H1 (cell line): Measurements from ENCODE around the gene KCNT1. TPM values are rescaled to one million over a fixed set of nuclear protein-coding genes. Genes with fewer than 3 reads are reported as not detected.

ENCODE experiments used
- CTCF ChIA-PET: fragments of 300-600 bp; sonication (Branson Sonifier 250); formaldehyde crosslinking; loops from one replicate; lab custom pipeline; 2021; ENCODE audit not compliant: partially characterized antibody; lab: Charles Lee
- POLR2A ChIA-PET: fragments of 300-600 bp; sonication (Branson Sonifier 250); formaldehyde crosslinking; loops from one replicate; lab custom pipeline; 2021; ENCODE audit warnings: inconsistent platforms; ENCODE audit not compliant: partially characterized antibody; lab: Charles Lee
- DNase-seq, 2 experiments: peaks; one replicate each; pipeline versions ENCODE4 v3.0.0 to v3.0.0-alpha.2; 2010 to 2022; ENCODE audit warnings: low spot score in 2 of 2, low read depth in 1 of 2, mixed read lengths in 1 of 2
- FAIRE-seq: peaks from 2 replicates; lab custom pipeline; 2011; peaks lifted over from hg19 to GRCh38; lab: Jason Lieb, UNC
- H2AFZ ChIP-seq: 2 replicates; pipeline ENCODE4 v1.8.1; 2012; ENCODE audit warnings: low read length, inconsistent platforms
- H2AK5ac ChIP-seq: 2 replicates; pipeline ENCODE4 v1.6.1; 2013; ENCODE audit warnings: low read depth, low read length
- H2BK120ac ChIP-seq: replicated peaks from 2 replicates; pipeline ENCODE3; 2013; ENCODE audit warnings: low read depth, low read length, inconsistent platforms
- H2BK12ac ChIP-seq: 2 replicates; pipeline ENCODE4 v1.6.1; 2013; ENCODE audit warnings: low read depth, low read length
- H2BK15ac ChIP-seq: 2 replicates; pipeline ENCODE4 v1.6.1; 2013; ENCODE audit warnings: low read length
- H2BK20ac ChIP-seq: 2 replicates; pipeline ENCODE4 v1.6.1; 2013; ENCODE audit warnings: low read length
- H2BK5ac ChIP-seq: 2 replicates; pipeline ENCODE4 v1.6.1; 2013; ENCODE audit warnings: low read depth, low read length
- H3K14ac ChIP-seq: 2 replicates; pipeline ENCODE4 v1.6.1; 2013; ENCODE audit warnings: inconsistent platforms; ENCODE audit not compliant: insufficient read length
- H3K18ac ChIP-seq: 2 replicates; pipeline ENCODE4 v1.6.1; 2013; ENCODE audit warnings: low read length; ENCODE audit errors: extremely low read depth
- H3K23ac ChIP-seq: 2 replicates; pipeline ENCODE4 v1.6.1; 2013; ENCODE audit warnings: inconsistent platforms; ENCODE audit not compliant: insufficient read length
- H3K23me2 ChIP-seq: 2 replicates; pipeline ENCODE4 v1.6.1; 2013; ENCODE audit warnings: low read depth, low read length
- H3K27ac ChIP-seq: 2 replicates; pipeline ENCODE4 v1.6.1; 2011; ENCODE audit warnings: low read depth, low read length, inconsistent platforms
- H3K27me3 ChIP-seq, 4 experiments: replicated peaks in 1 of 4; 1 replicate in 1 of 4; 2 replicates in 3 of 4; pipeline versions ENCODE4 v1.6.1 to v1.8.1; 2011 to 2013; ENCODE audit warnings: low read length in 3 of 4, mild to moderate bottlenecking in 3 of 4, inconsistent platforms in 2 of 4, mixed read lengths in 2 of 4, moderate library complexity in 1 of 4; ENCODE audit not compliant: control insufficient read depth in 3 of 4, insufficient read depth in 3 of 4; ENCODE audit errors: extremely low read depth in 1 of 4
- H3K36me3 ChIP-seq, 4 experiments: 2 replicates each; pipeline versions ENCODE4 v1.6.1 to v1.8.1; 2011 to 2013; ENCODE audit warnings: mild to moderate bottlenecking in 4 of 4, low read length in 3 of 4, moderate library complexity in 2 of 4, control low read depth in 1 of 4, inconsistent platforms in 1 of 4; ENCODE audit not compliant: insufficient read depth in 4 of 4, control insufficient read depth in 2 of 4
- H3K4ac ChIP-seq: replicated peaks from 2 replicates; pipeline ENCODE3; 2013; ENCODE audit warnings: low read length, low read depth, mixed read lengths, inconsistent platforms; ENCODE audit not compliant: insufficient read length
- H3K4me1 ChIP-seq, 4 experiments: replicated peaks in 1 of 4; 1 replicate in 1 of 4; 2 replicates in 3 of 4; pipeline versions ENCODE4 v1.6.1 to v1.8.1; 2011 to 2013; ENCODE audit warnings: low read length in 3 of 4, inconsistent platforms in 2 of 4, mixed read lengths in 1 of 4; ENCODE audit not compliant: insufficient read depth in 4 of 4, control insufficient read depth in 3 of 4
- H3K4me2 ChIP-seq, 2 experiments: 2 replicates each; pipeline versions ENCODE4 v1.6.1 to v1.8.1; 2011 to 2013; ENCODE audit warnings: low read depth in 2 of 2, low read length in 2 of 2, control low read depth in 1 of 2, inconsistent platforms in 1 of 2, mild to moderate bottlenecking in 1 of 2; ENCODE audit not compliant: insufficient read depth in 1 of 2
- H3K4me3 ChIP-seq, 4 experiments: fragments of 200-600, 300-600 bp in 1 of 4; sonication (generic), shearing (Covaris generic), sonication (Bioruptor Twin) in 1 of 4; 2 replicates each; pipeline versions ENCODE4 v1.5.1 to v1.8.1; 2011 to 2016; ENCODE audit warnings: low read length in 4 of 4, low read depth in 3 of 4, control low read depth in 2 of 4, inconsistent platforms in 2 of 4, mild to moderate bottlenecking in 2 of 4, mixed read lengths in 1 of 4, moderate library complexity in 1 of 4; ENCODE audit not compliant: insufficient read depth in 2 of 4; ENCODE audit errors: extremely low read depth in 1 of 4
- H3K56ac ChIP-seq: replicated peaks from 2 replicates; pipeline ENCODE3; 2013; ENCODE audit warnings: low read depth, mild to moderate bottlenecking, mixed read lengths, low read length, inconsistent platforms; ENCODE audit not compliant: insufficient read length
- H3K79me1 ChIP-seq: 2 replicates; pipeline ENCODE4 v1.6.1; 2013; ENCODE audit warnings: low read depth, low read length, control low read depth
- H3K79me2 ChIP-seq, 2 experiments: 2 replicates each; pipeline versions ENCODE4 v1.6.1 to v1.8.1; 2012 to 2013; ENCODE audit warnings: low read length in 2 of 2, mild to moderate bottlenecking in 2 of 2, inconsistent platforms in 1 of 2; ENCODE audit not compliant: insufficient read depth in 2 of 2, control insufficient read depth in 1 of 2
- H3K9ac ChIP-seq, 4 experiments: replicated peaks in 1 of 4; 1 replicate in 1 of 4; 2 replicates in 3 of 4; pipeline versions ENCODE4 v1.6.1 to v1.8.1; 2011 to 2013; ENCODE audit warnings: low read depth in 3 of 4, low read length in 3 of 4, control low read depth in 2 of 4, mild to moderate bottlenecking in 2 of 4, moderate library complexity in 2 of 4, inconsistent platforms in 1 of 4; ENCODE audit errors: extremely low read depth in 1 of 4
- H3K9me3 ChIP-seq, 2 experiments: 2 replicates each; pipeline versions ENCODE4 v1.6.1 to v1.8.1; 2012 to 2013; ENCODE audit warnings: mild to moderate bottlenecking in 2 of 2, moderate library complexity in 2 of 2, control low read depth in 1 of 2, inconsistent platforms in 1 of 2, low read depth in 1 of 2, low read length in 1 of 2, mixed read lengths in 1 of 2; ENCODE audit not compliant: insufficient read depth in 2 of 2
- H4K20me1 ChIP-seq, 2 experiments: replicated peaks in 1 of 2; 2 replicates each; pipeline versions ENCODE3 to v1.8.1; 2011 to 2013; ENCODE audit warnings: inconsistent platforms in 2 of 2, low read length in 2 of 2, mild to moderate bottlenecking in 1 of 2; ENCODE audit not compliant: insufficient read depth in 2 of 2, control insufficient read depth in 1 of 2
- H4K5ac ChIP-seq: 2 replicates; pipeline ENCODE4 v1.6.1; 2013; ENCODE audit warnings: low read length, low read depth, mixed read lengths, inconsistent platforms; ENCODE audit not compliant: insufficient read length
- H4K8ac ChIP-seq: 2 replicates; pipeline ENCODE4 v1.8.0; 2013; ENCODE audit warnings: mild to moderate bottlenecking, moderate library complexity, low read length, inconsistent platforms; ENCODE audit not compliant: insufficient read depth; ENCODE audit errors: extremely low read depth
- H4K91ac ChIP-seq: replicated peaks from 2 replicates; pipeline ENCODE3; 2013; ENCODE audit warnings: low read length, mixed read lengths, inconsistent platforms; ENCODE audit not compliant: insufficient read length
- CBX5 ChIP-seq: fragments of 300-800, 300-1000 bp; sonication (generic); IDR thresholded peaks from 2 replicates; pipeline ENCODE4 v1.7.1; 2016; ENCODE audit warnings: antibody characterized with exemption, low read length, low read depth
- POLR2A ChIP-seq, 2 experiments: IDR thresholded peaks; 1 replicate in 1 of 2; 2 replicates in 1 of 2; pipeline ENCODE4 v1.6.1; 2011; ENCODE audit warnings: low read depth in 2 of 2, low read length in 2 of 2, mild to moderate bottlenecking in 2 of 2; ENCODE audit errors: control extremely low read depth in 1 of 2
- RBBP5 ChIP-seq: IDR thresholded peaks from 2 replicates; pipeline ENCODE4 v1.7.1; 2012; ENCODE audit warnings: low read depth, mild to moderate bottlenecking, inconsistent platforms, low read length, moderate library complexity, borderline replicate concordance
- SAP30 ChIP-seq: fragments of 300-600 bp; sonication (generic); IDR thresholded peaks from 2 replicates; pipeline ENCODE4 v1.7.1; 2012; ENCODE audit warnings: low read length, moderate library complexity, mild to moderate bottlenecking, inconsistent platforms; ENCODE audit not compliant: insufficient read depth, insufficient replicate concordance
- SIX5 ChIP-seq: IDR thresholded peaks from 2 replicates; pipeline ENCODE4 v1.6.1; 2011; ENCODE audit warnings: mild to moderate bottlenecking, low read depth, low read length
- SP1 ChIP-seq: IDR thresholded peaks from 2 replicates; pipeline ENCODE4 v1.6.1; 2011; ENCODE audit warnings: low read depth, low read length
- SP2 ChIP-seq: IDR thresholded peaks from 2 replicates; pipeline ENCODE4 v1.6.1; 2012; ENCODE audit warnings: mild to moderate bottlenecking, low read length, inconsistent platforms
- WGBS, 2 experiments: shearing (Covaris generic) in 1 of 2; methylation state at CpG; one replicate each; pipeline versions ENCODE4 v1.1.6 to v1.1.7; 2013 to 2015; ENCODE audit warnings: low lambda C conversion rate in 2 of 2, mixed read lengths in 2 of 2, inconsistent platforms in 1 of 2, low coverage in 1 of 2, missing lambda C conversion rate in 1 of 2; ENCODE audit not compliant: insufficient replicate concordance in 2 of 2, insufficient coverage in 1 of 2, insufficient read length in 1 of 2; ENCODE audit errors: extremely low coverage in 1 of 2, missing lambda C conversion rate in 1 of 2; 5-methylcytosine and 5-hydroxymethylcytosine counted together
- polyA plus RNA-seq, 7 experiments: library from polyadenylated mRNA; depleted of rRNA in 3 of 7; stranded (reverse) in 5 of 7; unstranded in 2 of 7; fragments of >200 nt in 5 of 7; fragments of 200-250 nt in 2 of 7; gene quantifications; 1 replicate in 5 of 7; 2 replicates in 1 of 7; 4 replicates in 1 of 7; pipeline versions ENCODE4 v1.2.1 to v1.2.3, GENCODE V29; 2011 to 2013; ENCODE audit warnings: missing spikeins in 2 of 7, mixed read lengths in 2 of 7
- total RNA-seq: library from RNA; stranded (reverse); fragmentation: NEBNext Ultra II Directional; extraction: Animal tissue kit (Norgen Biotek cat#: 25700); gene quantifications from 2 replicates; pipeline ENCODE4 v1.2.1, GENCODE V29; 2021
- TF ChIP-seq, protein P1 (sequence below): IDR thresholded peaks from 2 replicates; pipeline ENCODE4 v1.6.1; 2011; ENCODE audit warnings: low read length, improper control_type of control experiment

The KCNT1 gene
- total and polyA plus RNA-seq, 2 of the 8 experiments (the other 6 are each of a cell fraction or from before 2014, with no cell fraction given), result 0.13 to 0.20 TPM

DNA sequence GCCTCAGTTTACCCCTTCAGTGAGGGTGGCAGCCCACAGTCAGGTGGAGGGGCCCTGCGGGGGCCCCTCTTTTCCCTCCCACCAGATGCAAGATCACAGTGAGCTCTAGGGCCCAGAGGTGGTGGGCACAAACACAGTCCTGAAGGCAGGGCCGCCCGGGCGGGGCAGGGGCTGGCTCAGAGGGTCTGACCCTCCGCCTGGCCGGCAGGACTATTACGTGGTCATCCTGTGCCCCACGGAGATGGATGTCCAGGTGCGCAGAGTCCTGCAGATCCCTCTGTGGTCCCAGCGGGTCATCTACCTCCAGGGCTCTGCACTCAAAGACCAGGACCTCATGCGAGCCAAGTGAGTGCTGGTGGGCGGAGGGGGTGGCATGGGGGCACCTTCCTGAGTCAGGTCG, 63.4 kb downstream of the KCNT1 start:
- CTCF ChIA-PET, result interaction anchor here (0.7 kb wide), 1 partner anchor 32 kb away, joined by 4 read pairs; no protein-coding TSS in a partner anchor

More for the DNA sequence above, 63.4 kb downstream of the KCNT1 start:
- Histone ChIP-seq H3K4me2 (no peak overlapping the region), H2BK5ac (no peak overlapping the region), H3K4me1 (no peaks in the 10 kb centered on the region), H3K79me1 (no peaks in the 10 kb centered on the region; the same call in 1 of the 2 replicates), H3K27me3 (no peaks in the 10 kb centered on the region), H3K23ac (no peak overlapping the region), H3K23me2 (no peaks in the 10 kb centered on the region), H3K4ac (no peak overlapping the region), H2AFZ (no peak overlapping the region), H3K79me2 (no peaks in the 10 kb centered on the region), H4K8ac (no peak overlapping the region), H3K36me3 (no peaks in the 10 kb centered on the region), H2BK20ac (no peak overlapping the region), H3K14ac (no peak overlapping the region), H4K20me1 (no peaks in the 10 kb centered on the region), H4K5ac (no peak overlapping the region), H4K91ac (no peak overlapping the region), H3K9ac (no peak overlapping the region), H2BK12ac (no peak overlapping the region), H3K18ac (no peak overlapping the region), H2BK15ac (no peak overlapping the region), H3K9me3 (peaks cover 4 to 12% of the 10 kb centered on the region in 2 experiments; a peak in 2 of 4 replicates), H2AK5ac (no peak overlapping the region), H2BK120ac (no peak overlapping the region), H3K56ac (no peak overlapping the region), H3K27ac (no peak overlapping the region), H3K4me3 (no peak overlapping the region)
- FAIRE-seq (no peak), DNase-seq (no peak)
- WGBS, 2 experiments, result 91% methylated on average over 10 of the region's 13 CpGs; no CpG with 5 or more reads in 1 of the 2 experiments
- POLR2A ChIA-PET, result interaction anchor here (0.6 to 0.9 kb wide), 2 partner anchors 17 to 60 kb away, joined by 3 to 5 read pairs; no protein-coding TSS in a partner anchor
- TF ChIP-seq SP1 (no peak), CBX5 (no peak), RBBP5 (no peak), SAP30 (no peak), SIX5 (no peak), POLR2A (IDR thresholded peaks at IDR 0.05; ENCODE audit: control extremely low read depth in 1 of 2, low read depth in 2 of 2, low read length in 2 of 2) (no peak), SP2 (no peak)
- TF ChIP-seq, protein P1, sequence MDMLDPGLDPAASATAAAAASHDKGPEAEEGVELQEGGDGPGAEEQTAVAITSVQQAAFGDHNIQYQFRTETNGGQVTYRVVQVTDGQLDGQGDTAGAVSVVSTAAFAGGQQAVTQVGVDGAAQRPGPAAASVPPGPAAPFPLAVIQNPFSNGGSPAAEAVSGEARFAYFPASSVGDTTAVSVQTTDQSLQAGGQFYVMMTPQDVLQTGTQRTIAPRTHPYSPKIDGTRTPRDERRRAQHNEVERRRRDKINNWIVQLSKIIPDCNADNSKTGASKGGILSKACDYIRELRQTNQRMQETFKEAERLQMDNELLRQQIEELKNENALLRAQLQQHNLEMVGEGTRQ, result no peak
